A549 (cell line): ENCODE results near the gene CNST.

Experiments
- FOSB ChIP-seq: fragments of 250-450 bp; sonication (Bioruptor Pico); IDR thresholded peaks from 2 replicates; pipeline ENCODE4 v1.5.0; 2020; ENCODE audit warnings: mild to moderate bottlenecking, moderate library complexity
- JUN ChIP-seq, 2 experiments: fragments of >200 bp; sonication (Bioruptor Twin); formaldehyde crosslinking; IDR thresholded peaks; 2 replicates in 1 of 2; 3 replicates in 1 of 2; pipeline ENCODE4 v1.6.1; 2016 to 2017
- JUNB ChIP-seq: fragments of >200 bp; sonication (Bioruptor Twin); formaldehyde crosslinking; IDR thresholded peaks from 2 replicates; pipeline ENCODE4 v1.6.1; 2016
- KDM5A ChIP-seq: fragments of 200-600 bp; sonication (generic); IDR thresholded peaks from 2 replicates; pipeline ENCODE4 v1.6.1; 2016; ENCODE audit warnings: antibody characterized with exemption, mild to moderate bottlenecking
- MAZ ChIP-seq: fragments of 150-350 bp; IDR thresholded peaks from 2 replicates; pipeline ENCODE4 v1.6.1; 2014; ENCODE audit warnings: antibody characterized with exemption, low read depth, low read length, borderline replicate concordance
- NR3C1 ChIP-seq: fragments of >200 bp; sonication (Bioruptor Twin); formaldehyde crosslinking; IDR thresholded peaks from 3 replicates; pipeline ENCODE4 v1.6.1; 2017
- POLR2A ChIP-seq: IDR thresholded peaks from 2 replicates; pipeline ENCODE4 v1.6.1; 2012; ENCODE audit warnings: mild to moderate bottlenecking, low read length
- TF ChIP-seq, protein P1 (sequence below): fragments of >200 bp; sonication (Bioruptor Twin); formaldehyde crosslinking; IDR thresholded peaks from 3 replicates; pipeline ENCODE4 v1.5.1; 2016
- TF ChIP-seq, protein P2 (sequence below): fragments of 200-600 bp; sonication (generic); IDR thresholded peaks from 2 replicates; pipeline ENCODE4 v1.6.1; 2016; ENCODE audit warnings: antibody characterized with exemption, mild to moderate bottlenecking, moderate library complexity
- TF ChIP-seq, protein P3 (sequence below): IDR thresholded peaks from 2 replicates; pipeline ENCODE4 v1.6.1; 2012
- TF ChIP-seq, protein P4 (sequence below): fragments of 450-650 bp; IDR thresholded peaks from 2 replicates; pipeline ENCODE4 v1.6.1; 2014; ENCODE audit warnings: antibody characterized with exemption

DNA sequence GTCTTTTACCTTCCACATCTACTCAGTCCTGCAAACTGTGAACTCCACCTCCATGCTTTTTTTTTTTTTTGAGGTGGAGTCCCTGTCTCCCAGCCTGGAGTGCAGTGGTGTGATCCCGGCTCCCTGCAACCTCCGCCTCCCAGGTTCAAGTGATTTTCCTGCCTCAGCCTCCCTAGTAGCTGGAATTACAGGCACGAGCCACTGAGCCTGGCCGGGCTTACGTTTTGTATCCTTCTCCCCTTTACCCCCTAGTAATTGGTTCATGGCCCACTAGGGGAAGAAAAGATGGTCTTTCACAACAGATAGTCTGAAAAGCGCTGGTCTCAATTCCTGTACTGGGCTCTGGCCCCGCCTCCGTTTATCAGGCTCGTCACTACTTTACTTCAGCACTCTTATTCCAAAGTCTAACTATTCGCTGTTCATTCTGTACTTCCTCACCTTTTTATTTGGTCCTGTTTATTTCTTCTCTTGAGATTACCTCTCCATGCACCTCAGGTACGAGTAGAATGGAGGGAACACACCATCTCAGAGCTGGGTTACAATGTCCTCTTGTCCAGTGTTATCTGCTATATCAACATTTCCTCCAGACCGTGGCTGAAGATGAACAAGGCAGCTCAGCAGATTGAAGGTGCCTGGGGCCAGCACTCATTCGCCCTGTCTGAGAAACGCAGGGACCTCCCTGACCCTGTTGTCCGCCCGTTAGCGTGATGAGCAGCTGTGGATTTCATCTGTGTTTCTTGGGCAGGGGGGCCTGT is 16.2 kb downstream of the CNST start:
- TF ChIP-seq FOSB (CRISPR knock-in tag) (no peak), JUN (IDR thresholded peaks at IDR 0.05) (no peak), KDM5A (no peak), NR3C1 (no peak), JUNB (no peak), POLR2A (no peak), MAZ (no peak)
- TF ChIP-seq, protein P1, sequence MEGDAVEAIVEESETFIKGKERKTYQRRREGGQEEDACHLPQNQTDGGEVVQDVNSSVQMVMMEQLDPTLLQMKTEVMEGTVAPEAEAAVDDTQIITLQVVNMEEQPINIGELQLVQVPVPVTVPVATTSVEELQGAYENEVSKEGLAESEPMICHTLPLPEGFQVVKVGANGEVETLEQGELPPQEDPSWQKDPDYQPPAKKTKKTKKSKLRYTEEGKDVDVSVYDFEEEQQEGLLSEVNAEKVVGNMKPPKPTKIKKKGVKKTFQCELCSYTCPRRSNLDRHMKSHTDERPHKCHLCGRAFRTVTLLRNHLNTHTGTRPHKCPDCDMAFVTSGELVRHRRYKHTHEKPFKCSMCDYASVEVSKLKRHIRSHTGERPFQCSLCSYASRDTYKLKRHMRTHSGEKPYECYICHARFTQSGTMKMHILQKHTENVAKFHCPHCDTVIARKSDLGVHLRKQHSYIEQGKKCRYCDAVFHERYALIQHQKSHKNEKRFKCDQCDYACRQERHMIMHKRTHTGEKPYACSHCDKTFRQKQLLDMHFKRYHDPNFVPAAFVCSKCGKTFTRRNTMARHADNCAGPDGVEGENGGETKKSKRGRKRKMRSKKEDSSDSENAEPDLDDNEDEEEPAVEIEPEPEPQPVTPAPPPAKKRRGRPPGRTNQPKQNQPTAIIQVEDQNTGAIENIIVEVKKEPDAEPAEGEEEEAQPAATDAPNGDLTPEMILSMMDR, result no peak
- TF ChIP-seq, protein P2, sequence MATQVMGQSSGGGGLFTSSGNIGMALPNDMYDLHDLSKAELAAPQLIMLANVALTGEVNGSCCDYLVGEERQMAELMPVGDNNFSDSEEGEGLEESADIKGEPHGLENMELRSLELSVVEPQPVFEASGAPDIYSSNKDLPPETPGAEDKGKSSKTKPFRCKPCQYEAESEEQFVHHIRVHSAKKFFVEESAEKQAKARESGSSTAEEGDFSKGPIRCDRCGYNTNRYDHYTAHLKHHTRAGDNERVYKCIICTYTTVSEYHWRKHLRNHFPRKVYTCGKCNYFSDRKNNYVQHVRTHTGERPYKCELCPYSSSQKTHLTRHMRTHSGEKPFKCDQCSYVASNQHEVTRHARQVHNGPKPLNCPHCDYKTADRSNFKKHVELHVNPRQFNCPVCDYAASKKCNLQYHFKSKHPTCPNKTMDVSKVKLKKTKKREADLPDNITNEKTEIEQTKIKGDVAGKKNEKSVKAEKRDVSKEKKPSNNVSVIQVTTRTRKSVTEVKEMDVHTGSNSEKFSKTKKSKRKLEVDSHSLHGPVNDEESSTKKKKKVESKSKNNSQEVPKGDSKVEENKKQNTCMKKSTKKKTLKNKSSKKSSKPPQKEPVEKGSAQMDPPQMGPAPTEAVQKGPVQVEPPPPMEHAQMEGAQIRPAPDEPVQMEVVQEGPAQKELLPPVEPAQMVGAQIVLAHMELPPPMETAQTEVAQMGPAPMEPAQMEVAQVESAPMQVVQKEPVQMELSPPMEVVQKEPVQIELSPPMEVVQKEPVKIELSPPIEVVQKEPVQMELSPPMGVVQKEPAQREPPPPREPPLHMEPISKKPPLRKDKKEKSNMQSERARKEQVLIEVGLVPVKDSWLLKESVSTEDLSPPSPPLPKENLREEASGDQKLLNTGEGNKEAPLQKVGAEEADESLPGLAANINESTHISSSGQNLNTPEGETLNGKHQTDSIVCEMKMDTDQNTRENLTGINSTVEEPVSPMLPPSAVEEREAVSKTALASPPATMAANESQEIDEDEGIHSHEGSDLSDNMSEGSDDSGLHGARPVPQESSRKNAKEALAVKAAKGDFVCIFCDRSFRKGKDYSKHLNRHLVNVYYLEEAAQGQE, result no peak
- TF ChIP-seq, protein P3, sequence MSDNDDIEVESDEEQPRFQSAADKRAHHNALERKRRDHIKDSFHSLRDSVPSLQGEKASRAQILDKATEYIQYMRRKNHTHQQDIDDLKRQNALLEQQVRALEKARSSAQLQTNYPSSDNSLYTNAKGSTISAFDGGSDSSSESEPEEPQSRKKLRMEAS, result no peak
- TF ChIP-seq, protein P4, sequence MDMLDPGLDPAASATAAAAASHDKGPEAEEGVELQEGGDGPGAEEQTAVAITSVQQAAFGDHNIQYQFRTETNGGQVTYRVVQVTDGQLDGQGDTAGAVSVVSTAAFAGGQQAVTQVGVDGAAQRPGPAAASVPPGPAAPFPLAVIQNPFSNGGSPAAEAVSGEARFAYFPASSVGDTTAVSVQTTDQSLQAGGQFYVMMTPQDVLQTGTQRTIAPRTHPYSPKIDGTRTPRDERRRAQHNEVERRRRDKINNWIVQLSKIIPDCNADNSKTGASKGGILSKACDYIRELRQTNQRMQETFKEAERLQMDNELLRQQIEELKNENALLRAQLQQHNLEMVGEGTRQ, result no peak
